Ovary (tissue), 3 donors: Measurements from ENCODE around the gene OR2G6.

ENCODE experiments used
- EP300 ChIP-seq: sonication (generic); formaldehyde crosslinking; IDR thresholded peaks from one replicate; pipeline ENCODE4 v1.6.1; 2017; ENCODE audit warnings: antibody characterized with exemption
- TF ChIP-seq, protein P1 (sequence below), 3 donors: fragments of 450-650 bp in 2 of 3; fragments of 200-600 bp in 1 of 3; IDR thresholded peaks; one replicate each; pipeline versions ENCODE4 v1.5.1 to v1.8.0; 2016 to 2022; ENCODE audit warnings: antibody characterized with exemption in 3 of 3, mild to moderate bottlenecking in 1 of 3
- donor health status: DM: no; HTN: no; CAD: no.

DNA sequence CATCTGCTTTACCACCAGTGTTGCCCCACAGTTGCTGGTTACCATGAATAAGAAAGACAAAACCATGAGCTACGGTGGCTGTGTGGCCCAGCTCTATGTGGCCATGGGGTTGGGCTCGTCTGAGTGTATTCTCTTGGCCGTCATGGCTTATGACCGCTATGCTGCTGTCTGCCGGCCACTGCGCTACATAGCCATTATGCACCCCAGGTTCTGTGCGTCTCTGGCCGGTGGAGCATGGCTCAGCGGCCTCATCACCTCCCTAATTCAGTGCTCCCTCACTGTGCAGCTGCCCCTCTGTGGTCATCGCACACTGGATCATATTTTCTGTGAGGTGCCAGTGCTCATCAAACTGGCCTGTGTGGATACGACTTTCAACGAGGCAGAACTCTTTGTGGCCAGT, 14.0 kb downstream of the OR2G6 start:
- TF ChIP-seq, protein P1, sequence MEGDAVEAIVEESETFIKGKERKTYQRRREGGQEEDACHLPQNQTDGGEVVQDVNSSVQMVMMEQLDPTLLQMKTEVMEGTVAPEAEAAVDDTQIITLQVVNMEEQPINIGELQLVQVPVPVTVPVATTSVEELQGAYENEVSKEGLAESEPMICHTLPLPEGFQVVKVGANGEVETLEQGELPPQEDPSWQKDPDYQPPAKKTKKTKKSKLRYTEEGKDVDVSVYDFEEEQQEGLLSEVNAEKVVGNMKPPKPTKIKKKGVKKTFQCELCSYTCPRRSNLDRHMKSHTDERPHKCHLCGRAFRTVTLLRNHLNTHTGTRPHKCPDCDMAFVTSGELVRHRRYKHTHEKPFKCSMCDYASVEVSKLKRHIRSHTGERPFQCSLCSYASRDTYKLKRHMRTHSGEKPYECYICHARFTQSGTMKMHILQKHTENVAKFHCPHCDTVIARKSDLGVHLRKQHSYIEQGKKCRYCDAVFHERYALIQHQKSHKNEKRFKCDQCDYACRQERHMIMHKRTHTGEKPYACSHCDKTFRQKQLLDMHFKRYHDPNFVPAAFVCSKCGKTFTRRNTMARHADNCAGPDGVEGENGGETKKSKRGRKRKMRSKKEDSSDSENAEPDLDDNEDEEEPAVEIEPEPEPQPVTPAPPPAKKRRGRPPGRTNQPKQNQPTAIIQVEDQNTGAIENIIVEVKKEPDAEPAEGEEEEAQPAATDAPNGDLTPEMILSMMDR (IDR thresholded peaks at IDR 0.05), result no peak
- TF ChIP-seq EP300, result no peak
